B cell (primary cell): Measurements from ENCODE around the gene PARD3.

ENCODE experiments used
- CTCF ChIP-seq: fragments of 200-600 bp; IDR thresholded peaks from one replicate; pipeline ENCODE4 v1.8.0; 2022; ENCODE audit warnings: antibody characterized with exemption, mild to moderate bottlenecking
- EZH2 ChIP-seq: IDR thresholded peaks from 2 replicates; pipeline ENCODE4 v1.6.1; 2012; ENCODE audit warnings: borderline replicate concordance, low read depth, mild to moderate bottlenecking, moderate library complexity, low read length; ENCODE audit not compliant: insufficient read depth, poor library complexity, severe bottlenecking

- no peak for TF ChIP-seq CTCF
- no peak for TF ChIP-seq EZH2
These were observed 712.8 kb downstream of the PARD3 start for GRCh38 chr10:34102237-34102673.
